GM12878 (cell line): ENCODE measurements around the gene SNHG17. TPM values are rescaled to one million over a fixed set of nuclear protein-coding genes. Genes with fewer than 3 reads are reported as not detected.

Experiments used
- ATAC-seq: fragments of 200-7000 bp; cut with Tn5 transposase; 3 replicates; pipeline ENCODE4 v1.9.1; 2020; ENCODE audit warnings: mild to moderate bottlenecking, moderate library complexity
- BruUV-seq: library from RNA; stranded (reverse); fragments of 400-500 nt; replicated peaks from 2 replicates; lab custom pipeline; 2021; lab: Mats Ljungman, UMichigan
- CTCF ChIA-PET: fragments of 300-600 bp; sonication (Branson Sonifier 250); formaldehyde crosslinking; extraction: SDS; loops from one replicate; lab custom pipeline; 2021; ENCODE audit warnings: inconsistent platforms; lab: Yijun Ruan, JAX
- POLR2A ChIA-PET: fragments of 350-600 bp; formaldehyde crosslinking; extraction: SDS; loops from one replicate; lab custom pipeline; 2021; ENCODE audit warnings: inconsistent platforms; lab: Charles Lee
- RAD21 ChIA-PET: fragments of 300-600 bp; sonication (Branson Sonifier 250); formaldehyde crosslinking; loops from one replicate; lab custom pipeline; 2023; ENCODE audit warnings: antibody characterized with exemption; ENCODE audit not compliant: unreplicated experiment; lab: Charles Lee
- SMC1A ChIA-PET: fragments of 300-600 bp; sonication (Branson Sonifier 250); formaldehyde crosslinking; loops from one replicate; lab custom pipeline; 2023; ENCODE audit not compliant: unreplicated experiment, uncharacterized antibody; lab: Charles Lee
- DNase-seq: peaks from one replicate; pipeline ENCODE4 v3.0.0-alpha.2; 2011; ENCODE audit warnings: low read depth, low spot score
- FAIRE-seq: peaks from 3 replicates; lab custom pipeline; 2011; peaks lifted over from hg19 to GRCh38; lab: Jason Lieb, UNC
- H2AFZ ChIP-seq: 2 replicates; pipeline ENCODE4 v1.6.0; 2011; ENCODE audit warnings: low read depth, low read length, control low read depth; ENCODE audit not compliant: control insufficient read depth
- H3K27ac ChIP-seq: 2 replicates; pipeline ENCODE4 v1.5.1; 2011; ENCODE audit warnings: control low read depth; ENCODE audit not compliant: control insufficient read depth, insufficient read depth
- H3K27me3 ChIP-seq, 2 experiments: replicated peaks in 1 of 2; 2 replicates each; pipeline versions ENCODE4 v1.6.0 to v1.6.1; 2011; ENCODE audit warnings: low read length in 1 of 2; ENCODE audit not compliant: control insufficient read depth in 2 of 2, insufficient read depth in 2 of 2
- H3K36me3 ChIP-seq, 2 experiments: 2 replicates each; pipeline ENCODE4 v1.5.1; 2011; ENCODE audit warnings: low read length in 1 of 2; ENCODE audit not compliant: control insufficient read depth in 2 of 2, insufficient read depth in 2 of 2
- H3K4me1 ChIP-seq: 2 replicates; pipeline ENCODE4 v1.6.1; 2011; ENCODE audit warnings: mild to moderate bottlenecking, low read length, moderate library complexity, mixed read lengths; ENCODE audit not compliant: control insufficient read depth, insufficient read depth
- H3K4me2 ChIP-seq: 2 replicates; pipeline ENCODE4 v1.6.0; 2011; ENCODE audit warnings: control low read depth; ENCODE audit not compliant: control insufficient read depth, insufficient read depth
- H3K4me3 ChIP-seq: fragments of 200-600 bp; sonication (generic); 2 replicates; pipeline ENCODE4 v1.5.1; 2016
- H3K79me2 ChIP-seq: 2 replicates; pipeline ENCODE4 v1.6.0; 2011; ENCODE audit warnings: low read length; ENCODE audit not compliant: control insufficient read depth, insufficient read depth
- H3K9ac ChIP-seq: 2 replicates; pipeline ENCODE4 v1.8.0; 2011; ENCODE audit warnings: low read length, control low read depth, mixed read lengths; ENCODE audit not compliant: control insufficient read depth, insufficient read depth
- H3K9me3 ChIP-seq: replicated peaks from 3 replicates; pipeline ENCODE4 v1.5.1; 2011; ENCODE audit warnings: mild to moderate bottlenecking, low read length; ENCODE audit not compliant: control insufficient read depth, insufficient read depth
- H4K20me1 ChIP-seq: 2 replicates; pipeline ENCODE4 v1.6.0; 2011; ENCODE audit not compliant: control insufficient read depth, insufficient read depth
- BHLHE40 ChIP-seq, 2 experiments: fragments of 450-650 bp in 1 of 2; IDR thresholded peaks; 2 replicates each; pipeline ENCODE4 v1.6.1; 2011 to 2017; ENCODE audit warnings: low read depth in 2 of 2, borderline replicate concordance in 1 of 2, improper control_type of control experiment in 1 of 2, low read length in 1 of 2, mild to moderate bottlenecking in 1 of 2
- EED ChIP-seq: sonication (generic); IDR thresholded peaks from 2 replicates; pipeline ENCODE4 v1.6.1; 2016; ENCODE audit warnings: antibody characterized with exemption, low read depth
- GATAD2B ChIP-seq: fragments of 450-650 bp; conservative IDR thresholded peaks from 2 replicates; pipeline ENCODE4 v1.6.1; 2017; ENCODE audit warnings: low read depth, mild to moderate bottlenecking, moderate library complexity
- RUNX3 ChIP-seq: IDR thresholded peaks from 2 replicates; pipeline ENCODE4 v1.6.1; 2012; ENCODE audit warnings: low read length, inconsistent platforms
- SRF ChIP-seq, 2 experiments: IDR thresholded peaks; 2 replicates each; pipeline ENCODE4 v1.6.1; 2011; ENCODE audit warnings: low read depth in 2 of 2, low read length in 2 of 2, mild to moderate bottlenecking in 1 of 2, moderate library complexity in 1 of 2
- STAT1 ChIP-seq: fragments of 450-650 bp; conservative IDR thresholded peaks from 2 replicates; pipeline ENCODE4 v1.6.1; 2014; ENCODE audit warnings: antibody characterized with exemption, mild to moderate bottlenecking
- ZBTB40 ChIP-seq: fragments of 450-650 bp; IDR thresholded peaks from 2 replicates; pipeline ENCODE4 v1.6.1; 2016; ENCODE audit warnings: mild to moderate bottlenecking, moderate library complexity, borderline replicate concordance
- ZNF24 ChIP-seq: fragments of 450-650 bp; IDR thresholded peaks from 2 replicates; pipeline ENCODE4 v1.6.1; 2017; ENCODE audit warnings: antibody characterized with exemption, mild to moderate bottlenecking
- WGBS: methylation state at CpG from one replicate; pipeline ENCODE4 v1.1.6; 2016; ENCODE audit warnings: low lambda C conversion rate; ENCODE audit not compliant: insufficient replicate concordance, insufficient coverage; ENCODE audit errors: missing lambda C conversion rate; 5-methylcytosine and 5-hydroxymethylcytosine counted together
- in situ Hi-C: fragments of 300-500 bp; cut with MboI; formaldehyde crosslinking; loops from 9 replicates; pipeline ENCODE4 v1.14.3; 2018; ENCODE audit warnings: mixed read lengths
- intact Hi-C: fragments of 100-400 bp; cut with micrococcal nuclease; formaldehyde crosslinking; loops from one replicate; pipeline ENCODE4 v1.14.2; 2022; ENCODE audit not compliant: unreplicated experiment
- polyA plus RNA-seq, 11 experiments: library from polyadenylated mRNA; depleted of rRNA in 4 of 11; unstranded in 6 of 11; stranded (reverse) in 5 of 11; fragments of >200 nt; fragmentation: Nextera tagmentation in 4 of 11; fragmentation: Illumina TruSeq in 1 of 11; extraction: Ambion mirVana in 4 of 11; extraction: Trizol in 1 of 11; gene quantifications; 1 replicate in 1 of 11; 2 replicates in 10 of 11; pipeline versions ENCODE4 v1.2.1 to v1.2.3, GENCODE V29; 2011 to 2016; ENCODE audit warnings: inconsistent platforms in 2 of 11, missing spikeins in 2 of 11, low read depth in 1 of 11
- total RNA-seq, 4 experiments: library from RNA; depleted of rRNA in 3 of 4; stranded (reverse); fragments of >200 nt in 3 of 4; fragmentation: Illumina TruSeq in 1 of 4; extraction: Trizol in 1 of 4; gene quantifications; 2 replicates each; pipeline versions ENCODE4 v1.2.1 to v1.2.3, GENCODE V29; 2013 to 2021
- TF ChIP-seq, protein P1 (sequence below): IDR thresholded peaks from 2 replicates; pipeline ENCODE4 v1.6.1; 2012; ENCODE audit warnings: low read depth, low read length, improper control_type of control experiment
- TF ChIP-seq, protein P2 (sequence below): fragments of 450-650 bp; conservative IDR thresholded peaks from 2 replicates; pipeline ENCODE4 v1.6.1; 2017; ENCODE audit warnings: mild to moderate bottlenecking, moderate library complexity

SNHG17 gene
- total and polyA plus RNA-seq, 10 of the 15 experiments (the other 5 are each of a cell fraction or from before 2014, with no cell fraction given) = 20.8 to 63.0 (median 33.9) TPM

DNA sequence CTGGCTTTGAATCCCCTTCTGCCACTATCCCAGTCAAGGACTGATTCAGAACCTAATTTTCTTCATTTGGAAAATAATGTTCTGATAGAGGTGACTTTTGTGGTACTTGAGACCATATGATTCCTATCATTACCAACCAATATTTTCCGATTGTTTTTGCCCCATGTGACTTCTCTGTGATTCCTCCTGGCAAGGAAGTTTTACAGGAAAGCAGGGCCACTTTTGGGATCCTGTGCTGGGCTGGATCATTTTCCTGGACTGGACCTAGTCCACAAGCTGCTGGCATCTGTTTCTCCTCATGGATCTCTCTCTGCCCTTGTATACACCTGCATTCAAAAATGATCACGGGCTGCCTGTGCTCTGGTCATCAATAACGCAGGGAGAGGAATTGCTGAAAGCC is 13.9 kb upstream of the SNHG17 start:
- TF ChIP-seq, protein P1, sequence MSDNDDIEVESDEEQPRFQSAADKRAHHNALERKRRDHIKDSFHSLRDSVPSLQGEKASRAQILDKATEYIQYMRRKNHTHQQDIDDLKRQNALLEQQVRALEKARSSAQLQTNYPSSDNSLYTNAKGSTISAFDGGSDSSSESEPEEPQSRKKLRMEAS = no peak
- TF ChIP-seq EED (no peak), STAT1 (no peak), ZBTB40 (no peak), GATAD2B (no peak), BHLHE40 (IDR thresholded peaks at IDR 0.05; ENCODE audit: borderline replicate concordance in 1 of 2, low read depth in 2 of 2, low read length in 1 of 2) (no peak), SRF (IDR thresholded peaks at IDR 0.05; ENCODE audit: low read depth in 2 of 2, low read length in 2 of 2) (no peak), ZNF24 (no peak), RUNX3 (no peak)
- TF ChIP-seq, protein P2, sequence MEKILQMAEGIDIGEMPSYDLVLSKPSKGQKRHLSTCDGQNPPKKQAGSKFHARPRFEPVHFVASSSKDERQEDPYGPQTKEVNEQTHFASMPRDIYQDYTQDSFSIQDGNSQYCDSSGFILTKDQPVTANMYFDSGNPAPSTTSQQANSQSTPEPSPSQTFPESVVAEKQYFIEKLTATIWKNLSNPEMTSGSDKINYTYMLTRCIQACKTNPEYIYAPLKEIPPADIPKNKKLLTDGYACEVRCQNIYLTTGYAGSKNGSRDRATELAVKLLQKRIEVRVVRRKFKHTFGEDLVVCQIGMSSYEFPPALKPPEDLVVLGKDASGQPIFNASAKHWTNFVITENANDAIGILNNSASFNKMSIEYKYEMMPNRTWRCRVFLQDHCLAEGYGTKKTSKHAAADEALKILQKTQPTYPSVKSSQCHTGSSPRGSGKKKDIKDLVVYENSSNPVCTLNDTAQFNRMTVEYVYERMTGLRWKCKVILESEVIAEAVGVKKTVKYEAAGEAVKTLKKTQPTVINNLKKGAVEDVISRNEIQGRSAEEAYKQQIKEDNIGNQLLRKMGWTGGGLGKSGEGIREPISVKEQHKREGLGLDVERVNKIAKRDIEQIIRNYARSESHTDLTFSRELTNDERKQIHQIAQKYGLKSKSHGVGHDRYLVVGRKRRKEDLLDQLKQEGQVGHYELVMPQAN = no peak
- TF ChIP-seq, all 136 proteins: peak for 0
- Histone ChIP-seq H3K4me2 (no peak overlapping the region), H2AFZ (no peak overlapping the region), H3K27me3 (no peaks in the 10 kb centered on the region), H3K27ac (no peak overlapping the region), H3K9me3 (no peaks in the 10 kb centered on the region), H4K20me1 (no peaks in the 10 kb centered on the region), H3K4me3 (no peak overlapping the region), H3K9ac (no peak overlapping the region), H3K79me2 (peaks cover 23% of the 10 kb centered on the region), H3K36me3 (peaks cover 0 to 15% of the 10 kb centered on the region in 2 experiments; a peak in 1 of 4 replicates), H3K4me1 (peaks cover 23% of the 10 kb centered on the region)
- FAIRE-seq (no peak), ATAC-seq (no peak), DNase-seq (no peak)
- ChIA-PET POLR2A (interaction anchor here (1.1 to 4.0 kb wide), 3 partner anchors 15 to 70 kb away, joined by 5 to 45 read pairs (median 9); partner anchors contain the start of genes RALGAPB and SNHG17), SMC1A (no interaction called here), RAD21 (no interaction called here), CTCF (interaction anchor here (5.3 kb wide), 1 partner anchor 16 kb away, joined by 112 read pairs; the partner anchor contains the start of gene SNHG17)
- WGBS = 98% methylated on average over 3 of the region's 3 CpGs
- in situ Hi-C loops (no loop called here), intact Hi-C loops (loop anchor here (5.0 kb wide), 1 partner anchor 298 kb away; the partner anchor contains the start of gene ACTR5)
- BruUV-seq = no TSS peak
